SK-N-SH treated with all-trans-retinoic acid at 6 μM for 48 hours (cell line): Measurements from ENCODE around the gene MYO1A.

Experiments used
- ATAC-seq: fragments of 200-7000 bp; cut with Tn5 transposase; 3 replicates; pipeline ENCODE4 v1.9.1; 2020; ENCODE audit warnings: mild to moderate bottlenecking, moderate library complexity
- ARNTL ChIP-seq: fragments of 450-650 bp; formaldehyde crosslinking; IDR thresholded peaks from 2 replicates; pipeline ENCODE4 v1.5.0; 2020; ENCODE audit warnings: low read depth, mild to moderate bottlenecking, moderate library complexity, borderline replicate concordance
- BACH2 ChIP-seq: fragments of 250-450 bp; sonication (Bioruptor Pico); IDR thresholded peaks from 2 replicates; pipeline ENCODE4 v1.9.0; 2021; ENCODE audit warnings: mild to moderate bottlenecking, borderline replicate concordance
- CSDC2 ChIP-seq: fragments of 250-450 bp; sonication (Bioruptor Pico); IDR thresholded peaks from 2 replicates; pipeline ENCODE4 v1.5.0; 2020; ENCODE audit warnings: mild to moderate bottlenecking, moderate library complexity
- CSRNP3 ChIP-seq: fragments of 250-450 bp; sonication (Bioruptor Pico); IDR thresholded peaks from 2 replicates; pipeline ENCODE4 v1.5.1; 2021; ENCODE audit warnings: mild to moderate bottlenecking, moderate library complexity
- ESRRG ChIP-seq: fragments of 250-450 bp; sonication (Bioruptor Pico); IDR thresholded peaks from 2 replicates; pipeline ENCODE4 v1.6.1; 2021; ENCODE audit warnings: mild to moderate bottlenecking
- GLIS3 ChIP-seq: fragments of 250-450 bp; sonication (Bioruptor Pico); IDR thresholded peaks from 2 replicates; pipeline ENCODE4 v1.5.0; 2020; ENCODE audit warnings: mild to moderate bottlenecking, moderate library complexity
- ISL1 ChIP-seq: fragments of 250-450 bp; sonication (Bioruptor Pico); IDR thresholded peaks from 2 replicates; pipeline ENCODE4 v2.1.2; 2022; ENCODE audit warnings: mild to moderate bottlenecking, moderate library complexity
- OSR1 ChIP-seq: fragments of 250-450 bp; sonication (Bioruptor Pico); IDR thresholded peaks from 2 replicates; pipeline ENCODE4 v1.8.0; 2022; ENCODE audit warnings: moderate library complexity, mild to moderate bottlenecking, inconsistent platforms
- PATZ1 ChIP-seq: fragments of 250-450 bp; sonication (Bioruptor Pico); IDR thresholded peaks from 2 replicates; pipeline ENCODE4 v1.8.0; 2020; ENCODE audit warnings: mild to moderate bottlenecking, moderate library complexity, borderline replicate concordance
- PPARA ChIP-seq: fragments of 250-450 bp; sonication (Bioruptor Pico); IDR thresholded peaks from 2 replicates; pipeline ENCODE4 v1.5.0; 2020; ENCODE audit warnings: mild to moderate bottlenecking, borderline replicate concordance
- RARB ChIP-seq: fragments of 250-450 bp; sonication (Bioruptor Pico); IDR thresholded peaks from 2 replicates; pipeline ENCODE4 v1.8.0; 2021; ENCODE audit warnings: mild to moderate bottlenecking, moderate library complexity
- SNAI2 ChIP-seq: fragments of 250-450 bp; sonication (Bioruptor Pico); IDR thresholded peaks from 2 replicates; pipeline ENCODE4 v1.5.0; 2020; ENCODE audit warnings: mild to moderate bottlenecking, moderate library complexity
- TCF4 ChIP-seq: fragments of 250-450 bp; sonication (Bioruptor Pico); IDR thresholded peaks from 2 replicates; pipeline ENCODE4 v1.8.0; 2021; ENCODE audit warnings: mild to moderate bottlenecking, moderate library complexity, borderline replicate concordance
- ZC3H10 ChIP-seq: fragments of 250-450 bp; sonication (Bioruptor Pico); IDR thresholded peaks from 2 replicates; pipeline ENCODE4 v1.5.1; 2021; ENCODE audit warnings: mild to moderate bottlenecking, moderate library complexity
- ZFP3 ChIP-seq: fragments of 250-450 bp; sonication (Bioruptor Pico); IDR thresholded peaks from 2 replicates; pipeline ENCODE4 v1.5.0; 2020; ENCODE audit warnings: mild to moderate bottlenecking, moderate library complexity
- ZFP30 ChIP-seq: fragments of 450-650 bp; formaldehyde crosslinking; IDR thresholded peaks from 2 replicates; pipeline ENCODE4 v1.5.0; 2022; ENCODE audit warnings: mild to moderate bottlenecking, moderate library complexity
- ZNF565 ChIP-seq: fragments of 450-650 bp; formaldehyde crosslinking; conservative IDR thresholded peaks from 2 replicates; pipeline ENCODE4 v1.5.0; 2020; ENCODE audit warnings: low read depth, mild to moderate bottlenecking, moderate library complexity
- ZNF70 ChIP-seq: fragments of 450-650 bp; formaldehyde crosslinking; IDR thresholded peaks from 2 replicates; pipeline ENCODE4 v1.5.0; 2020; ENCODE audit warnings: mild to moderate bottlenecking, moderate library complexity
- ZNF8 ChIP-seq: fragments of 450-650 bp; formaldehyde crosslinking; IDR thresholded peaks from 2 replicates; pipeline ENCODE4 v1.5.0; 2020; ENCODE audit warnings: mild to moderate bottlenecking, moderate library complexity
- TF ChIP-seq, protein P1 (sequence below): fragments of 250-450 bp; sonication (Bioruptor Pico); IDR thresholded peaks from 2 replicates; pipeline ENCODE4 v1.5.1; 2020; ENCODE audit warnings: low read depth, mild to moderate bottlenecking, moderate library complexity
- TF ChIP-seq, protein P2 (sequence below): fragments of 250-450 bp; sonication (Bioruptor Pico); IDR thresholded peaks from 2 replicates; pipeline ENCODE4 v1.8.0; 2021; ENCODE audit warnings: low read depth, mild to moderate bottlenecking, moderate library complexity, borderline replicate concordance

MYO1A gene

DNA sequence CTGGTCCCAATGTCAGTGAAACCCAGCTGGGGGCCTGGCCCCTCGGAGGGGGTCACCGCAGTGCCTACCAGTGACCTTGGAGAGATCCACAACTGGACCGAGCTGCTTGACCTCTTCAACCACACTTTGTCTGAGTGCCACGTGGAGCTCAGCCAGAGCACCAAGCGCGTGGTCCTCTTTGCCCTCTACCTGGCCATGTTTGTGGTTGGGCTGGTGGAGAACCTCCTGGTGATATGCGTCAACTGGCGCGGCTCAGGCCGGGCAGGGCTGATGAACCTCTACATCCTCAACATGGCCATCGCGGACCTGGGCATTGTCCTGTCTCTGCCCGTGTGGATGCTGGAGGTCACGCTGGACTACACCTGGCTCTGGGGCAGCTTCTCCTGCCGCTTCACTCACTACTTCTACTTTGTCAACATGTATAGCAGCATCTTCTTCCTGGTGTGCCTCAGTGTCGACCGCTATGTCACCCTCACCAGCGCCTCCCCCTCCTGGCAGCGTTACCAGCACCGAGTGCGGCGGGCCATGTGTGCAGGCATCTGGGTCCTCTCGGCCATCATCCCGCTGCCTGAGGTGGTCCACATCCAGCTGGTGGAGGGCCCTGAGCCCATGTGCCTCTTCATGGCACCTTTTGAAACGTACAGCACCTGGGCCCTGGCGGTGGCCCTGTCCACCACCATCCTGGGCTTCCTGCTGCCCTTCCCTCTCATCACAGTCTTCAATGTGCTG lies 54.6 kb downstream of the MYO1A start:
- no peak for ATAC-seq
- TF ChIP-seq, protein P1, sequence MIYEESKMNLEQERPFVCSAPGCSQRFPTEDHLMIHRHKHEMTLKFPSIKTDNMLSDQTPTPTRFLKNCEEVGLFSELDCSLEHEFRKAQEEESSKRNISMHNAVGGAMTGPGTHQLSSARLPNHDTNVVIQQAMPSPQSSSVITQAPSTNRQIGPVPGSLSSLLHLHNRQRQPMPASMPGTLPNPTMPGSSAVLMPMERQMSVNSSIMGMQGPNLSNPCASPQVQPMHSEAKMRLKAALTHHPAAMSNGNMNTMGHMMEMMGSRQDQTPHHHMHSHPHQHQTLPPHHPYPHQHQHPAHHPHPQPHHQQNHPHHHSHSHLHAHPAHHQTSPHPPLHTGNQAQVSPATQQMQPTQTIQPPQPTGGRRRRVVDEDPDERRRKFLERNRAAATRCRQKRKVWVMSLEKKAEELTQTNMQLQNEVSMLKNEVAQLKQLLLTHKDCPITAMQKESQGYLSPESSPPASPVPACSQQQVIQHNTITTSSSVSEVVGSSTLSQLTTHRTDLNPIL = no peak
- TF ChIP-seq PPARA (CRISPR knock-in tag) (no peak), BACH2 (no peak), PATZ1 (CRISPR knock-in tag) (no peak), ARNTL (CRISPR knock-in tag) (no peak), ZNF8 (CRISPR knock-in tag) (no peak), RARB (no peak), SNAI2 (CRISPR knock-in tag) (no peak), ESRRG (no peak), CSDC2 (CRISPR knock-in tag) (no peak), GLIS3 (CRISPR knock-in tag) (no peak), ZFP3 (CRISPR knock-in tag) (no peak), ISL1 (no peak), TCF4 (no peak), ZC3H10 (CRISPR knock-in tag) (no peak), ZNF565 (CRISPR knock-in tag) (no peak), CSRNP3 (CRISPR knock-in tag) (no peak)

DNA sequence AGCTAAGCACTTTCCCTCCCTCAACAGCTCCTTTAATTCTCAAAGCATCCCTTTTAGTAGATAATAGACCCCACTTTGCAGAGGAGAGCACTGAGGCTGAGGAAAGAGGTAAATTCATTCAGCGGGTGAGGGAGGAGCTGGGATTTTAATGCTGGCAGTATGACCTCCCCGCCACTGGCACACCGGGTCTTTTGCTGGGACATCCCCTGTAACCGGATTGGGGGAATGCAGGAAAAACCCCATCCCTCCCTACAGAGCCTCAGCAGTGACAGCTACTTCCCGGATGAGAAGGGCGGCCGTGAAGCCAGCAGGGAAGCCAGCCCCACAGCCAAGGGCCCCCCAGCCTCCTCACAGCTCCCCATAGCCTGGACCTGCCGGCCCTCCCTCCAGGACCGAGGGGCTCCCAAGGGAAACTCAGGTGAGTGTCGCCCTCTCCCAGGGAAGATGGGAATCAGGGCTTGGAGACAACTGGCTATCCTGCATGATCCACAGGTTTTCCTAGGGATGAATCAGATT lies 55.6 kb downstream of the MYO1A start:
- TF ChIP-seq CSDC2 (CRISPR knock-in tag) = no peak
- no peak for TF ChIP-seq ZFP3 (CRISPR knock-in tag)
- TF ChIP-seq, protein P1 = no peak
- no peak for TF ChIP-seq SNAI2 (CRISPR knock-in tag)
- TF ChIP-seq ZC3H10 (CRISPR knock-in tag) = no peak
- TF ChIP-seq ZNF70 (CRISPR knock-in tag) = no peak
- no peak for TF ChIP-seq ARNTL (CRISPR knock-in tag)
- TF ChIP-seq BACH2 = no peak
- TF ChIP-seq, protein P2, sequence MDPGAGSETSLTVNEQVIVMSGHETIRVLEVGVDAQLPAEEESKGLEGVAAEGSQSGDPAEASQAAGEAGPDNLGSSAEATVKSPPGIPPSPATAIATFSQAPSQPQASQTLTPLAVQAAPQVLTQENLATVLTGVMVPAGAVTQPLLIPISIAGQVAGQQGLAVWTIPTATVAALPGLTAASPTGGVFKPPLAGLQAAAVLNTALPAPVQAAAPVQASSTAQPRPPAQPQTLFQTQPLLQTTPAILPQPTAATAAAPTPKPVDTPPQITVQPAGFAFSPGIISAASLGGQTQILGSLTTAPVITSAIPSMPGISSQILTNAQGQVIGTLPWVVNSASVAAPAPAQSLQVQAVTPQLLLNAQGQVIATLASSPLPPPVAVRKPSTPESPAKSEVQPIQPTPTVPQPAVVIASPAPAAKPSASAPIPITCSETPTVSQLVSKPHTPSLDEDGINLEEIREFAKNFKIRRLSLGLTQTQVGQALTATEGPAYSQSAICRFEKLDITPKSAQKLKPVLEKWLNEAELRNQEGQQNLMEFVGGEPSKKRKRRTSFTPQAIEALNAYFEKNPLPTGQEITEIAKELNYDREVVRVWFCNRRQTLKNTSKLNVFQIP (CRISPR knock-in tag) = no peak
- no peak for TF ChIP-seq ZNF8 (CRISPR knock-in tag)
- no peak for ATAC-seq

GRCh38 chr12:56993346-56993745 lies 56.6 kb downstream of the MYO1A start:
- ATAC-seq = no peak
- TF ChIP-seq PATZ1 (CRISPR knock-in tag) (no peak), OSR1 (CRISPR knock-in tag) (no peak), CSRNP3 (CRISPR knock-in tag) (no peak), ZFP30 (CRISPR knock-in tag) (no peak), GLIS3 (CRISPR knock-in tag) (no peak)
- TF ChIP-seq, protein P2 (CRISPR knock-in tag) = no peak
- TF ChIP-seq, protein P1 = no peak
